Suprapubic skin (tissue), 4 donors: ENCODE measurements around the gene HOXA6. TPM values are rescaled to one million over a fixed set of nuclear protein-coding genes. Genes with fewer than 3 reads are reported as not detected.

Source experiments
- DNase-seq, 2 donors: peaks; one replicate each; pipeline ENCODE4 v3.0.0-alpha.2; 2019; ENCODE audit warnings: low spot score in 2 of 2
- H3K27ac ChIP-seq: fragments of 200-600 bp; sonication (generic); one replicate; pipeline ENCODE4 v1.5.1; 2019
- H3K27me3 ChIP-seq: fragments of 200-600 bp; sonication (generic); one replicate; pipeline ENCODE4 v1.5.1; 2019
- H3K36me3 ChIP-seq: fragments of 200-600 bp; sonication (generic); one replicate; pipeline ENCODE4 v1.5.1; 2019
- H3K4me1 ChIP-seq: fragments of 200-600 bp; sonication (generic); one replicate; pipeline ENCODE4 v1.5.1; 2019
- H3K4me3 ChIP-seq: fragments of 200-600 bp; sonication (generic); one replicate; pipeline ENCODE4 v1.5.1; 2019; ENCODE audit warnings: mild to moderate bottlenecking
- H3K9me3 ChIP-seq: fragments of 200-600 bp; sonication (generic); one replicate; pipeline ENCODE4 v1.5.1; 2019
- CTCF ChIP-seq, 2 donors: fragments of 200-600 bp in 1 of 2; fragments of 450-650 bp in 1 of 2; sonication (generic) in 1 of 2; IDR thresholded peaks; one replicate each; pipeline ENCODE4 v1.5.1; 2016 to 2019; ENCODE audit warnings: antibody characterized with exemption in 2 of 2, mild to moderate bottlenecking in 1 of 2, moderate library complexity in 1 of 2
- EP300 ChIP-seq: sonication (generic); formaldehyde crosslinking; IDR thresholded peaks from one replicate; pipeline ENCODE4 v1.6.1; 2017; ENCODE audit warnings: antibody characterized with exemption
- POLR2A ChIP-seq, 2 donors: fragments of 450-650 bp; IDR thresholded peaks; one replicate each; pipeline ENCODE4 v1.6.1; 2017; ENCODE audit warnings: antibody characterized with exemption in 2 of 2, mild to moderate bottlenecking in 2 of 2, moderate library complexity in 2 of 2
- POLR2AphosphoS5 ChIP-seq, 3 donors: sonication (generic); formaldehyde crosslinking; IDR thresholded peaks; one replicate each; pipeline ENCODE4 v1.6.1; 2017; ENCODE audit warnings: antibody characterized with exemption in 3 of 3
- WGBS: methylation state at CpG from one replicate; pipeline ENCODE4 v1.1.5; 2018; 5-methylcytosine and 5-hydroxymethylcytosine counted together
- total RNA-seq, 4 donors: library from RNA; depleted of rRNA; stranded (reverse); fragments of >200 nt; gene quantifications; one replicate each; pipeline ENCODE4 v1.1.0, GENCODE V29; 2016

The HOXA6 gene
- total RNA-seq, 4 donors from 2014 or later, result 4.0 to 9.3 (median 6.4) TPM

GRCh38 chr7:27095897-27096767 is 51.4 kb downstream of the HOXA6 start, which contains the start of gene HOXA1:
Gene HOXA1 (minus strand): TSS chr7:27096000. CDS start chr7:27095912, 88 bp downstream.
- WGBS, result under 1% methylated on average over 45 of the region's 68 CpGs
- TF ChIP-seq POLR2AphosphoS5 (IDR thresholded peaks at IDR 0.05), result no peak
- TF ChIP-seq POLR2A (IDR thresholded peaks at IDR 0.05), result peak in 1 of 2 donors; percentile 37
- TF ChIP-seq CTCF (IDR thresholded peaks at IDR 0.05), result no peak
- TF ChIP-seq EP300, result no peak
- peak within 1 kb of the TSS; percentile 64 for H3K4me3 ChIP-seq
- DNase-seq, result peak in 1 of 2 donors; percentile 89
- no peaks in the 10 kb centered on the region for H3K36me3 ChIP-seq
- H3K27me3 ChIP-seq, result no peaks in the 10 kb centered on the region
- no peaks in the 10 kb centered on the region for H3K9me3 ChIP-seq
- peaks cover 36% of the 10 kb centered on the region for H3K4me1 ChIP-seq
- H3K27ac ChIP-seq, result peak within 1 kb of the TSS; percentile 76

Other genes with a start within 250 kb of the HOXA6 start
- 1 to 10 TPM; 2.5 to 4.0 (median 3.1) TPM for gene HOXA1, start 51.8 kb downstream of the HOXA6 start, total RNA-seq
- 1 to 10 TPM in 2 of 4 donors, under 1 TPM in 2; 0.34 to 4.2 (median 1.9) TPM for gene HOXA2, start 45.1 kb downstream of the HOXA6 start, total RNA-seq
- 1 to 10 TPM; 1.8 to 4.7 (median 2.5) TPM for gene HOXA4, start 17.0 kb downstream of the HOXA6 start, total RNA-seq
- gene HOXA5, start 4.1 kb downstream of the HOXA6 start, total RNA-seq, result 10 to 100 TPM in 3 of 4 donors, 1 to 10 TPM in 1; 4.7 to 16.3 (median 14.6) TPM
- gene HOXA3, start 4.8 kb upstream of the HOXA6 start, total RNA-seq, result 10 to 100 TPM in 1 of 4 donors, 1 to 10 TPM in 3; 5.5 to 19.9 (median 6.2) TPM
- gene HOXA7, start 8.9 kb upstream of the HOXA6 start, total RNA-seq, result 10 to 100 TPM; 14.8 to 23.6 (median 17.5) TPM
- gene HOXA9, start 17.8 kb upstream of the HOXA6 start, total RNA-seq, result 10 to 100 TPM; 26.7 to 64.8 (median 48.7) TPM
- 1 to 10 TPM; 4.7 to 8.9 (median 6.0) TPM for gene HOXA10, start 26.5 kb upstream of the HOXA6 start, total RNA-seq
- gene HOXA11, start 37.5 kb upstream of the HOXA6 start, total RNA-seq, result 1 to 10 TPM in 1 of 4 donors, under 1 TPM in 2, not detected in 1; 0.34 to 1.2 (median 0.95) TPM
- gene HOXA13, start 52.3 kb upstream of the HOXA6 start, total RNA-seq, result under 1 TPM in 1 of 4 donors, not detected in 3; 0.17 TPM
- not detected for gene EVX1, start 95.0 kb upstream of the HOXA6 start, total RNA-seq